Stimulated activated CD8-positive, alpha-beta memory T cell treated with anti-CD3 and anti-CD28 coated beads, Interleukin-7, amount 100 ng/mL, for 48 hours (primary cell): ENCODE results near the gene EIF6.

Experiments
- DNase-seq, 2 donors: peaks; one replicate each; pipeline ENCODE4 v3.0.0-alpha.2; 2020; ENCODE audit warnings: low read depth in 1 of 2; ENCODE audit errors: extremely low read depth in 1 of 2

EIF6 gene

GRCh38 chr20:35281506-35282101 is 3.0 kb downstream of the EIF6 start:
- DNase-seq: no peak

- no peak for DNase-seq
Measured at GRCh38 chr20:35280523-35280922, 4.0 kb downstream of the EIF6 start.

GRCh38 chr20:35279533-35280174 is 4.9 kb downstream of the EIF6 start:
- no peak for DNase-seq

GRCh38 chr20:35279040-35279439 is 5.5 kb downstream of the EIF6 start:
- no peak for DNase-seq

- DNase-seq: peak; percentile 85 to 90
Measured at GRCh38 chr20:35277531-35278395, 6.8 kb downstream of the EIF6 start, which contains the start of gene MMP24OS. TSS of gene MMP24OS (minus strand) at chr20:35278122. CDS start at chr20:35277929, 193 bp downstream.

- no peak for DNase-seq
Measured at GRCh38 chr20:35277127-35277526, 7.4 kb downstream of the EIF6 start.

GRCh38 chr20:35276408-35276807 is 8.2 kb downstream of the EIF6 start:
- no peak for DNase-seq

GRCh38 chr20:35275741-35276251 is 8.8 kb downstream of the EIF6 start:
- no peak for DNase-seq

- DNase-seq: no peak
Measured at GRCh38 chr20:35274172-35275092, 10.1 kb downstream of the EIF6 start.

GRCh38 chr20:35273449-35274171 is 11.0 kb downstream of the EIF6 start:
- no peak for DNase-seq

GRCh38 chr20:35271904-35272303 is 12.7 kb downstream of the EIF6 start:
- DNase-seq: no peak

- no peak for DNase-seq
Measured at GRCh38 chr20:35271073-35271882, 13.3 kb downstream of the EIF6 start.

GRCh38 chr20:35270021-35270902 is 14.3 kb downstream of the EIF6 start:
- DNase-seq: no peak

GRCh38 chr20:35269055-35269781 is 15.4 kb downstream of the EIF6 start:
- DNase-seq: no peak

- no peak for DNase-seq
Measured at GRCh38 chr20:35267092-35267491, 17.5 kb downstream of the EIF6 start.

GRCh38 chr20:35264755-35265154 is 19.8 kb downstream of the EIF6 start:
- DNase-seq: no peak
